K562 (cell line): Measurements from ENCODE around the gene CHML. TPM values are rescaled to one million over a fixed set of nuclear protein-coding genes. Genes with fewer than 3 reads are reported as not detected.

ENCODE experiments used
- ATAC-seq: fragments of 200-7000 bp; cut with Tn5 transposase; 3 replicates; pipeline ENCODE4 v1.9.1; 2020; ENCODE audit warnings: moderate library complexity
- BruUV-seq: library from RNA; stranded (reverse); fragments of 400-500 nt; replicated peaks from 2 replicates; lab custom pipeline; 2021; lab: Mats Ljungman, UMichigan
- CTCF ChIA-PET: fragments of 300-600 bp; formaldehyde crosslinking; extraction: SDS; loops from one replicate; lab custom pipeline; 2021; ENCODE audit warnings: low intra/inter-chr PET ratio; lab: Yijun Ruan, JAX
- POLR2A ChIA-PET: fragments of 300-600, 350-650 bp; sonication (Branson Sonifier 250); formaldehyde crosslinking; extraction: SDS; loops from one replicate; lab custom pipeline; 2021; ENCODE audit warnings: antibody characterized with exemption, inconsistent platforms; lab: Yijun Ruan, JAX
- DNase-seq, 4 experiments: peaks; one replicate each; pipeline versions ENCODE4 v3.0.0 to v3.0.0-alpha.2; 2011 to 2018; ENCODE audit warnings: low spot score in 3 of 4, mixed read lengths in 3 of 4; ENCODE audit errors: extremely low read depth in 1 of 4
- FAIRE-seq: peaks from 2 replicates; lab custom pipeline; 2011; peaks lifted over from hg19 to GRCh38; lab: Jason Lieb, UNC
- H2AFZ ChIP-seq: 2 replicates; pipeline ENCODE4 v1.6.0; 2011; ENCODE audit warnings: low read depth, low read length, control low read depth, inconsistent platforms
- H3K27ac ChIP-seq: fragments of 200-600 bp; 3 replicates; pipeline ENCODE4 v1.8.0; 2011; ENCODE audit warnings: low read depth, mild to moderate bottlenecking, control low read depth, inconsistent platforms, low read length, moderate library complexity, mixed read lengths; ENCODE audit errors: extremely low read depth
- H3K27me3 ChIP-seq, 2 experiments: fragments of 300-600 bp in 1 of 2; 2 replicates in 1 of 2; 3 replicates in 1 of 2; pipeline versions ENCODE4 v1.6.0 to v1.8.0; 2011; ENCODE audit warnings: inconsistent platforms in 2 of 2, low read length in 2 of 2, mild to moderate bottlenecking in 1 of 2, mixed read lengths in 1 of 2, moderate library complexity in 1 of 2; ENCODE audit not compliant: control insufficient read depth in 2 of 2, insufficient read depth in 2 of 2
- H3K36me3 ChIP-seq: fragments of 300-600 bp; 3 replicates; pipeline ENCODE4 v1.8.0; 2011; ENCODE audit warnings: mild to moderate bottlenecking, low read length, inconsistent platforms; ENCODE audit not compliant: control insufficient read depth, insufficient read depth
- H3K4me1 ChIP-seq, 2 experiments: fragments of 200-600 bp in 1 of 2; replicated peaks in 1 of 2; 2 replicates in 1 of 2; 3 replicates in 1 of 2; pipeline versions ENCODE4 v1.5.1 to v1.8.0; 2011; ENCODE audit warnings: inconsistent platforms in 2 of 2, low read length in 2 of 2, mild to moderate bottlenecking in 1 of 2, mixed read lengths in 1 of 2, moderate library complexity in 1 of 2; ENCODE audit not compliant: control insufficient read depth in 2 of 2, insufficient read depth in 2 of 2
- H3K4me2 ChIP-seq: 2 replicates; pipeline ENCODE4 v1.6.1; 2011; ENCODE audit warnings: low read length, control low read depth, inconsistent platforms, mixed read lengths; ENCODE audit not compliant: insufficient read depth
- H3K4me3 ChIP-seq: fragments of 200-600 bp; sonication (generic), shearing (Covaris generic); 2 replicates; pipeline ENCODE4 v1.5.1; 2016; ENCODE audit warnings: control low read depth, inconsistent platforms
- H3K79me2 ChIP-seq: fragments of 200-600 bp; 3 replicates; pipeline ENCODE4 v1.8.0; 2011; ENCODE audit warnings: low read length, inconsistent platforms; ENCODE audit not compliant: control insufficient read depth, insufficient read depth
- H3K9ac ChIP-seq, 2 experiments: 2 replicates each; pipeline versions ENCODE4 v1.6.0 to v1.6.1; 2011; ENCODE audit warnings: low read depth in 2 of 2, low read length in 2 of 2, control low read depth in 1 of 2, inconsistent platforms in 1 of 2, mild to moderate bottlenecking in 1 of 2, mixed read lengths in 1 of 2; ENCODE audit not compliant: insufficient read depth in 1 of 2
- H3K9me1 ChIP-seq: one replicate; pipeline ENCODE4 v1.6.0; 2011; ENCODE audit warnings: inconsistent platforms, mild to moderate bottlenecking, low read length, moderate library complexity; ENCODE audit not compliant: control insufficient read depth, insufficient read depth
- H3K9me3 ChIP-seq: replicated peaks from 2 replicates; pipeline ENCODE4 v1.5.1; 2011; ENCODE audit warnings: low read depth, low read length, inconsistent platforms; ENCODE audit not compliant: control insufficient read depth, insufficient read depth
- H4K20me1 ChIP-seq: replicated peaks from 2 replicates; pipeline ENCODE4 v1.6.1; 2011; ENCODE audit warnings: low read length, inconsistent platforms, mixed read lengths; ENCODE audit not compliant: control insufficient read depth, insufficient read depth
- BMI1 ChIP-seq: fragments of 150-350 bp; IDR thresholded peaks from 2 replicates; pipeline ENCODE4 v1.6.1; 2014; ENCODE audit warnings: low read length
- CBFA2T2 ChIP-seq: fragments of 450-650 bp; conservative IDR thresholded peaks from 2 replicates; pipeline ENCODE4 v1.6.1; 2017; ENCODE audit warnings: mild to moderate bottlenecking
- KAT2B ChIP-seq: IDR thresholded peaks from one replicate; pipeline ENCODE4 v1.6.1; 2012; ENCODE audit warnings: low read depth, mild to moderate bottlenecking, control low read depth, inconsistent platforms, low read length, moderate library complexity
- NFIX ChIP-seq: fragments of 250-450 bp; sonication (Bioruptor Pico); IDR thresholded peaks from 2 replicates; pipeline ENCODE4 v1.4.0; 2020; ENCODE audit warnings: low read depth, mild to moderate bottlenecking, moderate library complexity
- RBM17 ChIP-seq: fragments of 200-400 bp; formaldehyde crosslinking; IDR thresholded peaks from 2 replicates; pipeline ENCODE4 v1.6.1; 2017; ENCODE audit warnings: low read depth, mild to moderate bottlenecking, low read length, borderline replicate concordance
- SETDB1 ChIP-seq: IDR thresholded peaks from one replicate; pipeline ENCODE4 v1.6.1; 2012; ENCODE audit warnings: low read length, control low read depth, inconsistent platforms
- STAT5B ChIP-seq: fragments of 250-450 bp; sonication (Bioruptor Pico); IDR thresholded peaks from 2 replicates; pipeline ENCODE4 v1.8.0; 2021; ENCODE audit warnings: mild to moderate bottlenecking, inconsistent platforms
- ZNF77 ChIP-seq: fragments of 250-450 bp; sonication (Bioruptor Pico); IDR thresholded peaks from 2 replicates; pipeline ENCODE4 v1.5.0; 2020
- WGBS: fragments of 100-300 bp; shearing (Covaris generic); methylation state at CpG from one replicate; pipeline ENCODE4 v1.1.6; 2016; ENCODE audit warnings: low coverage, mixed read lengths; ENCODE audit not compliant: insufficient coverage; ENCODE audit errors: missing lambda C conversion rate; 5-methylcytosine and 5-hydroxymethylcytosine counted together
- in situ Hi-C: fragments of 300-500 bp; cut with MboI; formaldehyde crosslinking; loops from 4 replicates; pipeline ENCODE4 v1.15.0; 2018; ENCODE audit warnings: inconsistent platforms, mixed read lengths
- intact Hi-C: fragments of 100-400 bp; cut with micrococcal nuclease; formaldehyde crosslinking; loops from 2 replicates; pipeline ENCODE4 v1.14.2; 2022
- polyA plus RNA-seq, 8 experiments: library from polyadenylated mRNA; depleted of rRNA in 4 of 8; stranded (reverse) in 5 of 8; unstranded in 3 of 8; fragments of >200 nt; fragmentation: Nextera tagmentation in 2 of 8; fragmentation: Illumina TruSeq in 1 of 8; extraction: Ambion mirVana in 2 of 8; extraction: Trizol in 1 of 8; gene quantifications; 2 replicates each; pipeline versions ENCODE4 v1.2.1 to v1.2.3, GENCODE V29; 2011 to 2014; ENCODE audit warnings: inconsistent platforms in 1 of 8, missing spikeins in 1 of 8
- total RNA-seq, 7 experiments: library from RNA; depleted of rRNA in 6 of 7; stranded (reverse); fragments of >200 nt in 6 of 7; fragmentation: Illumina TruSeq in 2 of 7; extraction: Trizol in 2 of 7; gene quantifications; 2 replicates each; pipeline versions ENCODE4 v1.2.1 to v1.2.3, GENCODE V29; 2011 to 2021; ENCODE audit warnings: low replicate concordance in 1 of 7
- TF ChIP-seq, protein P1 (sequence below): fragments of 250-450 bp; sonication (Bioruptor Pico); IDR thresholded peaks from 2 replicates; pipeline ENCODE4 v1.8.0; 2022; ENCODE audit warnings: inconsistent platforms, mild to moderate bottlenecking, moderate library complexity, borderline replicate concordance
- TF ChIP-seq, protein P2 (sequence below), 3 experiments: fragments of 200-800 bp in 1 of 3; sonication (Bioruptor generic) in 1 of 3; sonication (generic) in 1 of 3; formaldehyde crosslinking in 1 of 3; IDR thresholded peaks; 2 replicates each; pipeline versions ENCODE4 v1.6.1 to v1.8.0; 2016 to 2022; ENCODE audit warnings: mild to moderate bottlenecking in 2 of 3, missing compliant biosample characterization in 2 of 3, missing genetic modification characterization in 2 of 3, missing genetic modification reagents in 1 of 3

The CHML gene
- total and polyA plus RNA-seq, 9 of the 15 experiments (the other 6 are each of a cell fraction or from before 2014, with no cell fraction given) = 13.0 to 88.3 (median 62.8) TPM

DNA sequence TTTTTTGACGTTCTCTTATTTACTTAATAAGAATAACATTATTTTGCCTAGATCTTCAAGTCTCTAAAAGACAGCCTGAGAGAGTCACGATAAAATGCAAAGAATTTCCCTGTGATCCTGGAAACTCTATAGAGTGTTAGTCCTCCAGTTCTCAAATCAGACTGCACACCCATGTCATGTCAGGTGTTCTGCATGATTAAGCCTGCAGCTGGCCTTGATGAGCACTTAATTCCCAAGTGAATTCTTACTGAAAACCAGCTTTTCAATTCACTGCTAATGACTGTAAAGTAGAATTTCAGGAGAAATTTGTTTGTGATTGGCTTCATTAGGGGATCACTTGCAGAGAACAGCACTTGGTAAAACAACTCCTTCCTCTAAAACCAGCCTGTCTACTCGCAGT lies 41.9 kb downstream of the CHML start:
- H3K4me1 ChIP-seq = peaks cover 4 to 9% of the 10 kb centered on the region in 2 experiments; a peak in 4 of 5 replicates
- TF ChIP-seq RBM17 (no peak), KAT2B (no peak), ZNF77 (no peak), STAT5B (CRISPR knock-in tag) (no peak), SETDB1 (no peak), NFIX (CRISPR knock-in tag) (no peak), BMI1 (no peak), CBFA2T2 (no peak)
- TF ChIP-seq, protein P1, sequence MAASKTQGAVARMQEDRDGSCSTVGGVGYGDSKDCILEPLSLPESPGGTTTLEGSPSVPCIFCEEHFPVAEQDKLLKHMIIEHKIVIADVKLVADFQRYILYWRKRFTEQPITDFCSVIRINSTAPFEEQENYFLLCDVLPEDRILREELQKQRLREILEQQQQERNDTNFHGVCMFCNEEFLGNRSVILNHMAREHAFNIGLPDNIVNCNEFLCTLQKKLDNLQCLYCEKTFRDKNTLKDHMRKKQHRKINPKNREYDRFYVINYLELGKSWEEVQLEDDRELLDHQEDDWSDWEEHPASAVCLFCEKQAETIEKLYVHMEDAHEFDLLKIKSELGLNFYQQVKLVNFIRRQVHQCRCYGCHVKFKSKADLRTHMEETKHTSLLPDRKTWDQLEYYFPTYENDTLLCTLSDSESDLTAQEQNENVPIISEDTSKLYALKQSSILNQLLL = no peak
- TF ChIP-seq, protein P2, sequence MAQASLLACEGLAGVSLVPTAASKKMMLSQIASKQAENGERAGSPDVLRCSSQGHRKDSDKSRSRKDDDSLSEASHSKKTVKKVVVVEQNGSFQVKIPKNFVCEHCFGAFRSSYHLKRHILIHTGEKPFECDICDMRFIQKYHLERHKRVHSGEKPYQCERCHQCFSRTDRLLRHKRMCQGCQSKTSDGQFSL (CRISPR knock-in tag; IDR thresholded peaks at IDR 0.05) = no peak
- TF ChIP-seq, protein P2 (tag; IDR thresholded peaks at IDR 0.05) = no peak
- H3K36me3 ChIP-seq = peaks cover 7% of the 10 kb centered on the region; the same call in 1 of the 3 replicates
- ChIA-PET CTCF (no interaction called here), POLR2A (no interaction called here)
- DNase-seq (no peak), ATAC-seq (no peak), FAIRE-seq (no peak)
- no peak overlapping the region for H2AFZ ChIP-seq
- H3K9ac ChIP-seq = no peak overlapping the region
- H3K27ac ChIP-seq = no peak overlapping the region
- 50% methylated on average over 3 of the region's 3 CpGs for WGBS
- intact Hi-C loops (loop anchor here (10.0 kb wide), 1 partner anchor 713 kb away; no protein-coding TSS in a partner anchor), in situ Hi-C loops (no loop called here)
- no peaks in the 10 kb centered on the region for H3K79me2 ChIP-seq
- H3K27me3 ChIP-seq = no peaks in the 10 kb centered on the region
- no peak overlapping the region for H3K4me3 ChIP-seq
- H4K20me1 ChIP-seq = no peaks in the 10 kb centered on the region
- BruUV-seq = no TSS peak
- no peaks in the 10 kb centered on the region for H3K9me3 ChIP-seq
- no peak overlapping the region for H3K4me2 ChIP-seq
- no peaks in the 10 kb centered on the region for H3K9me1 ChIP-seq
